ENCODE results near the gene NOLC1.

NOLC1 gene

DNA sequence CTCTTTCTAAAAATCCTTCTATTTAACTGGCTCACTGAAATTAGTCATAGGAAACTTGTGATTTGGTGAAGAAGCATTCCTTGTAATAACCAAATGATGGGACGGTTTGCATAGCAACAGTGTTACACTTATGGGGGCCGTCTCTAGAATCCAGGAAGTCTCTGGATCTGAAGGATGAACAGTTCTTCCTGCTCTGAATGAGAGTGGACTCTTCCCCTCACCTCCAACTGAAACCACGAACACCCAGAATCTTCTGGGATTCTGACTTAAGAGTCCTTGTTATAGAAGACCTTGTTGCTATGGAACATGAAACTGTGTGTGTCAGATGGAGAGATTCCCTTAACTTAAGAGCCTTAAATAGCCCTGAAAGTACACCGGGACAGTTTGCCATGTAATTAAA is 23.2 kb downstream of the NOLC1 start:
- H3K4me2 ChIP-seq (ENCODE audit: low read length), result no peak overlapping the region
- H3K4me3 ChIP-seq (ENCODE audit: low read length), result no peak overlapping the region
- no peaks in the 10 kb centered on the region for H3K9me2 ChIP-seq (replicated peaks; ENCODE audit: control insufficient read depth, low read length)
- no peaks in the 10 kb centered on the region for H3F3A ChIP-seq (ENCODE audit: control insufficient read depth, insufficient read depth)
- H3K27me3 ChIP-seq (ENCODE audit: control insufficient read depth, low read length), result no peaks in the 10 kb centered on the region
- no peak overlapping the region for H3K27ac ChIP-seq (ENCODE audit: low read depth, low read length)
- H3K36me3 ChIP-seq (ENCODE audit: control insufficient read depth, low read length), result no peaks in the 10 kb centered on the region
- no peaks in the 10 kb centered on the region for H4K20me1 ChIP-seq (ENCODE audit: control insufficient read depth, insufficient read depth, low read depth, low read length)
- no peaks in the 10 kb centered on the region for H3K9me3 ChIP-seq (ENCODE audit: control insufficient read depth, insufficient read depth, low read length)
- TF ChIP-seq, protein P1, sequence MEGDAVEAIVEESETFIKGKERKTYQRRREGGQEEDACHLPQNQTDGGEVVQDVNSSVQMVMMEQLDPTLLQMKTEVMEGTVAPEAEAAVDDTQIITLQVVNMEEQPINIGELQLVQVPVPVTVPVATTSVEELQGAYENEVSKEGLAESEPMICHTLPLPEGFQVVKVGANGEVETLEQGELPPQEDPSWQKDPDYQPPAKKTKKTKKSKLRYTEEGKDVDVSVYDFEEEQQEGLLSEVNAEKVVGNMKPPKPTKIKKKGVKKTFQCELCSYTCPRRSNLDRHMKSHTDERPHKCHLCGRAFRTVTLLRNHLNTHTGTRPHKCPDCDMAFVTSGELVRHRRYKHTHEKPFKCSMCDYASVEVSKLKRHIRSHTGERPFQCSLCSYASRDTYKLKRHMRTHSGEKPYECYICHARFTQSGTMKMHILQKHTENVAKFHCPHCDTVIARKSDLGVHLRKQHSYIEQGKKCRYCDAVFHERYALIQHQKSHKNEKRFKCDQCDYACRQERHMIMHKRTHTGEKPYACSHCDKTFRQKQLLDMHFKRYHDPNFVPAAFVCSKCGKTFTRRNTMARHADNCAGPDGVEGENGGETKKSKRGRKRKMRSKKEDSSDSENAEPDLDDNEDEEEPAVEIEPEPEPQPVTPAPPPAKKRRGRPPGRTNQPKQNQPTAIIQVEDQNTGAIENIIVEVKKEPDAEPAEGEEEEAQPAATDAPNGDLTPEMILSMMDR (IDR thresholded peaks at IDR 0.05; ENCODE audit: low read depth, low read length, poor library complexity, severe bottlenecking), result no peak
- TF ChIP-seq EZH2phosphoT487 (IDR thresholded peaks at IDR 0.05; ENCODE audit: borderline replicate concordance, low read length), result no peak
- H3K79me2 ChIP-seq (ENCODE audit: control insufficient read depth, low read length), result no peaks in the 10 kb centered on the region
- no peaks in the 10 kb centered on the region; the same call in 1 of the 2 replicates for H3K4me1 ChIP-seq (ENCODE audit: control insufficient read depth, low read length)

DNA sequence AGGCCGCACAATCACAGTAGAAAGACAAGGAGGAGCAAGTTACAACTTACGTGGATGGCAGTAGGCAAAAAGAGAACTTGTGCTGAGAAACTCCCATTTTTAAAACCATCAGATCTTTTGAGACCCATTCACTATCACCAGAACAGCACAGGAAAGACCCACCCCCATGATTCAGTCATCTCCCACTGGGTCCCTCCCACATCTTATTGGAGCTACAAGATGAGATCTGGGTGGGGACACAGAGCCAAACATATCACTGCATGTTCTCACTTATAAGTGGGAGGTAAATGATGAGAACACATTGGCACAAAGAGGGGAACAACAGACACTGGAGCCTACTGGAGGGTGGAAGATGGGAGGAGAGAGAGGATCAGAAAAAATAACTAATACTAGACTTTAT is 32.4 kb downstream of the NOLC1 start:
- H3F3A ChIP-seq (ENCODE audit: control insufficient read depth, insufficient read depth), result no peaks in the 10 kb centered on the region

DNA sequence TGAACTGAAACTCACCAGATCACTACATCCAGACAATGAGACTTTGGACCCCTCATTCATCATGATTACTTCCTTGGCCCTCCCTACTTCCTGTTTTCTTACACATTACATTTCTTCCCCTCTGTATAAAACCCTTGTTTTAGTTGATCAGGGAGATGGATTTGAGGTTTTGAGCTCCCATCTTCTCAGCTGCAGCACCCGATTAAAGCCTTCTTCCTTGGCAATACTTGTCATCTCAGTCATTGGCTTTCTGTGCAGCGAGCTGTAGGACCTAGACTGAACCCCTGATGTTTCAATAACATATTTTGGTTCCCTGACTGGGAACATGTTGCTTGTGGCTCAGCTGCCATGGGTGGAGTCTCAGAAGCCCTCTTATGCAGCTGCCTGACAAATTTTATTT is 33.1 kb downstream of the NOLC1 start:
- no peaks in the 10 kb centered on the region for H3K4me1 ChIP-seq (ENCODE audit: control insufficient read depth, low read length)
- H3K79me2 ChIP-seq (ENCODE audit: control insufficient read depth, low read length), result no peaks in the 10 kb centered on the region
- H3F3A ChIP-seq (ENCODE audit: control insufficient read depth, insufficient read depth), result no peaks in the 10 kb centered on the region
- H3K4me3 ChIP-seq (ENCODE audit: low read length), result no peak overlapping the region
- peaks cover 8% of the 10 kb centered on the region; the same call in 1 of the 2 replicates for H3K9me3 ChIP-seq (ENCODE audit: control insufficient read depth, insufficient read depth, low read length)
- no peaks in the 10 kb centered on the region for H3K27me3 ChIP-seq (ENCODE audit: control insufficient read depth, low read length)
- TF ChIP-seq EZH2phosphoT487 (IDR thresholded peaks at IDR 0.05; ENCODE audit: borderline replicate concordance, low read length), result no peak
- TF ChIP-seq, protein P1 (IDR thresholded peaks at IDR 0.05; ENCODE audit: low read depth, low read length, poor library complexity, severe bottlenecking), result no peak
- no peak overlapping the region for H3K27ac ChIP-seq (ENCODE audit: low read depth, low read length)
- no peaks in the 10 kb centered on the region for H3K36me3 ChIP-seq (ENCODE audit: control insufficient read depth, low read length)
- H3K4me2 ChIP-seq (ENCODE audit: low read length), result no peak overlapping the region
- no peaks in the 10 kb centered on the region for H4K20me1 ChIP-seq (ENCODE audit: control insufficient read depth, insufficient read depth, low read depth, low read length)
- H3K9me2 ChIP-seq (replicated peaks; ENCODE audit: control insufficient read depth, low read length), result no peaks in the 10 kb centered on the region

More for the DNA sequence above, 32.4 kb downstream of the NOLC1 start:
- Histone ChIP-seq H3K36me3 (ENCODE audit: control insufficient read depth, low read length) (no peaks in the 10 kb centered on the region), H3K4me3 (ENCODE audit: low read length) (no peak overlapping the region), H3K4me1 (ENCODE audit: control insufficient read depth, low read length) (no peaks in the 10 kb centered on the region), H3K9me3 (ENCODE audit: control insufficient read depth, insufficient read depth, low read length) (peaks cover 8% of the 10 kb centered on the region; the same call in 1 of the 2 replicates), H3K4me2 (ENCODE audit: low read length) (no peak overlapping the region), H3K27ac (ENCODE audit: low read depth, low read length) (no peak overlapping the region), H3K9me2 (replicated peaks; ENCODE audit: control insufficient read depth, low read length) (no peaks in the 10 kb centered on the region), H4K20me1 (ENCODE audit: control insufficient read depth, insufficient read depth, low read depth, low read length) (no peaks in the 10 kb centered on the region), H3K79me2 (ENCODE audit: control insufficient read depth, low read length) (no peaks in the 10 kb centered on the region), H3K27me3 (ENCODE audit: control insufficient read depth, low read length) (no peaks in the 10 kb centered on the region)
- TF ChIP-seq, protein P1 (IDR thresholded peaks at IDR 0.05; ENCODE audit: low read depth, low read length, poor library complexity, severe bottlenecking), result no peak
- TF ChIP-seq EZH2phosphoT487 (IDR thresholded peaks at IDR 0.05; ENCODE audit: borderline replicate concordance, low read length), result no peak

All from DOHH2 (cell line).